ENCODE measurements around the gene PAPLN.

- no peak for TF ChIP-seq EZH2 (IDR thresholded peaks at IDR 0.05)
- no peak for TF ChIP-seq POLR2AphosphoS5 (IDR thresholded peaks at IDR 0.05; ENCODE audit: borderline replicate concordance, low read depth, low read length)
Measured at GRCh38 chr14:73236157-73236556, 1.1 kb upstream of the PAPLN start.

All from SK-N-MC (cell line).